ENCODE data around the gene UMODL1.

DNA sequence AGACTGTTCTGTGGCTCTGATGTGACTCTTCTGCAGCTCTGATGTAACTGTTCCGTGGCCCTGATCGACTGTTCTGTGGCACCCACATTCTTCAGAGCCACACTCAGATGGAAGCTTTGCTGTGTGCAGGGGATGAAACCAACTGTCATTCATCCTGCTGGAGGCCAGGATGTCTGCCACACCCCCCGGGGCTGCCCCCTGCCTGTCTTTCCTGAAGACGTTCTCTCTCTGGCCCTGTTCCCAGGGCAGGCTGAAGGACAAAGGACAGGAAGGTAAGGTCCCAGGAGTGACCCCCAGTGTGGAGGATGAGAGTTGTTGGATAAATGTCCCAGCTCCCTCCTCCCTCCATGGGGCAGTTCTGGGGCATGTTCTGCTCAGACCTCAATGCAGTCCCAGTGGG is 29.4 kb upstream of the UMODL1 start:
- TF ChIP-seq POLR2A (IDR thresholded peaks at IDR 0.05; ENCODE audit: low read depth, low read length) (no peak), POLR2AphosphoS5 (IDR thresholded peaks at IDR 0.05; ENCODE audit: low read depth, low read length) (no peak)

All from GM12892 (cell line).